K562 (cell line): ENCODE measurements around the gene PPA1. TPM values are rescaled to one million over a fixed set of nuclear protein-coding genes. Genes with fewer than 3 reads are reported as not detected.

Source experiments
- CBFB ChIP-seq: sonication (generic); formaldehyde crosslinking; IDR thresholded peaks from 2 replicates; pipeline ENCODE4 v1.4.0; 2020; ENCODE audit warnings: mild to moderate bottlenecking, missing genetic modification reagents
- CREBBP ChIP-seq: IDR thresholded peaks from one replicate; pipeline ENCODE4 v1.6.1; 2012; ENCODE audit warnings: low read depth, mild to moderate bottlenecking, control low read depth, inconsistent platforms, low read length
- CXXC5 ChIP-seq: fragments of 250-450 bp; sonication (Bioruptor Pico); IDR thresholded peaks from 2 replicates; pipeline ENCODE4 v1.8.0; 2022; ENCODE audit warnings: inconsistent platforms, mild to moderate bottlenecking, moderate library complexity
- DMBX1 ChIP-seq: fragments of 250-450 bp; sonication (Bioruptor Pico); IDR thresholded peaks from 2 replicates; pipeline ENCODE4 v1.8.0; 2022; ENCODE audit warnings: inconsistent platforms, mild to moderate bottlenecking, moderate library complexity, borderline replicate concordance
- ETS1 ChIP-seq: conservative IDR thresholded peaks from 2 replicates; pipeline ENCODE4 v1.6.1; 2011; ENCODE audit warnings: low read depth, mild to moderate bottlenecking, low read length; ENCODE audit not compliant: control insufficient read depth
- GATAD2B ChIP-seq: fragments of 450-650 bp; IDR thresholded peaks from 2 replicates; pipeline ENCODE4 v1.6.1; 2017; ENCODE audit warnings: mild to moderate bottlenecking, borderline replicate concordance
- HSF4 ChIP-seq: fragments of 250-450 bp; sonication (Bioruptor Pico); IDR thresholded peaks from 2 replicates; pipeline ENCODE4 v2.1.2; 2022; ENCODE audit warnings: mild to moderate bottlenecking, moderate library complexity, borderline replicate concordance
- ID3 ChIP-seq, 2 experiments: fragments of 250-450 bp in 1 of 2; fragments of 450-650 bp in 1 of 2; sonication (Bioruptor Pico) in 1 of 2; IDR thresholded peaks; 2 replicates each; pipeline versions ENCODE4 v1.6.1 to v1.8.0; 2016 to 2021; ENCODE audit warnings: mild to moderate bottlenecking in 2 of 2, moderate library complexity in 2 of 2, missing compliant biosample characterization in 1 of 2, missing genetic modification characterization in 1 of 2
- NCOA1 ChIP-seq: fragments of 450-650 bp; IDR thresholded peaks from 2 replicates; pipeline ENCODE4 v1.6.1; 2016; ENCODE audit warnings: low read depth
- NR2F6 ChIP-seq: fragments of 450-650 bp; formaldehyde crosslinking; IDR thresholded peaks from 2 replicates; pipeline ENCODE4 v1.4.0; 2020; ENCODE audit warnings: mild to moderate bottlenecking
- POLR2A ChIP-seq: fragments of 450-650 bp; conservative IDR thresholded peaks from 2 replicates; pipeline ENCODE4 v1.6.1; 2016
- PURB ChIP-seq: sonication (generic); formaldehyde crosslinking; IDR thresholded peaks from 2 replicates; pipeline ENCODE4 v1.9.0; 2021; ENCODE audit warnings: low read depth, mild to moderate bottlenecking, missing genetic modification reagents
- RBM14 ChIP-seq: fragments of 200-400 bp; formaldehyde crosslinking; IDR thresholded peaks from 2 replicates; pipeline ENCODE4 v1.6.1; 2018; ENCODE audit warnings: low read depth, mild to moderate bottlenecking, low read length, moderate library complexity, borderline replicate concordance; ENCODE audit not compliant: insufficient read depth
- SMAD2 ChIP-seq: fragments of 150-350 bp; IDR thresholded peaks from 2 replicates; pipeline ENCODE4 v1.6.1; 2014; ENCODE audit warnings: low read depth, mild to moderate bottlenecking, low read length
- SREBF1 ChIP-seq: fragments of 150-350 bp; IDR thresholded peaks from 2 replicates; pipeline ENCODE4 v1.6.1; 2014; ENCODE audit warnings: antibody characterized with exemption, low read depth, low read length, borderline replicate concordance
- TEAD4 ChIP-seq, 2 experiments: sonication (generic) in 1 of 2; formaldehyde crosslinking in 1 of 2; IDR thresholded peaks; 2 replicates each; pipeline versions ENCODE4 v1.6.1 to v1.8.0; 2012 to 2022; ENCODE audit warnings: borderline replicate concordance in 1 of 2, inconsistent platforms in 1 of 2, low read length in 1 of 2, mild to moderate bottlenecking in 1 of 2, missing genetic modification reagents in 1 of 2
- ZBED1 ChIP-seq: IDR thresholded peaks from 2 replicates; pipeline ENCODE4 v1.6.1; 2014
- ZBTB2 ChIP-seq: fragments of 450-650 bp; IDR thresholded peaks from 2 replicates; pipeline ENCODE4 v1.6.1; 2016; ENCODE audit warnings: antibody characterized with exemption
- ZNF175 ChIP-seq: fragments of 200-800 bp; sonication (Bioruptor generic); IDR thresholded peaks from 2 replicates; pipeline ENCODE4 v1.6.1; 2016; ENCODE audit warnings: low read depth, mild to moderate bottlenecking, missing genetic modification characterization, missing compliant biosample characterization
- ZNF766 ChIP-seq: fragments of 200-800 bp; sonication (Bioruptor generic); conservative IDR thresholded peaks from 2 replicates; pipeline ENCODE4 v1.6.1; 2016; ENCODE audit warnings: missing genetic modification characterization, missing compliant biosample characterization
- polyA plus RNA-seq, 8 experiments: library from polyadenylated mRNA; depleted of rRNA in 4 of 8; stranded (reverse) in 5 of 8; unstranded in 3 of 8; fragments of >200 nt; fragmentation: Nextera tagmentation in 2 of 8; fragmentation: Illumina TruSeq in 1 of 8; extraction: Ambion mirVana in 2 of 8; extraction: Trizol in 1 of 8; gene quantifications; 2 replicates each; pipeline versions ENCODE4 v1.2.1 to v1.2.3, GENCODE V29; 2011 to 2014; ENCODE audit warnings: inconsistent platforms in 1 of 8, missing spikeins in 1 of 8
- total RNA-seq, 7 experiments: library from RNA; depleted of rRNA in 6 of 7; stranded (reverse); fragments of >200 nt in 6 of 7; fragmentation: Illumina TruSeq in 2 of 7; extraction: Trizol in 2 of 7; gene quantifications; 2 replicates each; pipeline versions ENCODE4 v1.2.1 to v1.2.3, GENCODE V29; 2011 to 2021; ENCODE audit warnings: low replicate concordance in 1 of 7
- TF ChIP-seq, protein P1 (sequence below), 2 experiments: IDR thresholded peaks; 2 replicates each; pipeline ENCODE4 v1.6.1; 2012; ENCODE audit warnings: improper control_type of control experiment in 2 of 2, low read depth in 2 of 2, low read length in 2 of 2, borderline replicate concordance in 1 of 2

PPA1 gene
- total and polyA plus RNA-seq, 9 of the 15 experiments (the other 6 are each of a cell fraction or from before 2014, with no cell fraction given), result 301 to 635 (median 471) TPM

DNA sequence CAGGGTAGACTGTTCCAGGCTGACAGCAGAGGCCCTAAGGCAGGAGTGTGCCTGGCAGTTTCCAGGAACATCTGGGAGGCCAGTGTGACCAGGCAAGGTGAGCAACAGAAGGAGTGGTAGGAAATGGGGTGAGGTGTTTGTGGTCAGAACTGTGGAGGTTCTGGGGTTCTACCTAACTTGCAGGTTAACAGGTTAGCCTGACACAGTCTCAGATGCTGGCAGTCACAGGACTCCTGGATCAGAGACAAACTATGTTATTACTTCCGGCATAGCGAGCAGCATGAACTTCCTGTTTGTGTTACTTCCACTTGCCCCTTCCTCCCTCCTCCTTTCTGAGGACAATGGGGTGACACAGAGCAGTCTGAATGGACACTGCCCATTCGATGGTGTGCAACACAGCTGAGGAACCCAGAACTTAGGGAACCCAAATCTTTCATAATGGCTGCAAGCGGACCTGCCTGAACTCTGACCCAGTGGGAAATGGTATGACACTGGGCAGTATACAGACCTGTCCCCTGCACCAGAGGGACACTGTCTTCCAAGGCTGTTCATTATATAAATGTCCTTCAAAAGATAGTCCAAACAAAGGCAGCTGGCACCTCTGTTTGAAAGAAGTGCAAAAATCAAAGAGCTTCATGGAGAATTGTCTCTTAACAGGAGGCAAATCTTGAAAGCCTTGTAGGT lies 59.0 kb downstream of the PPA1 start (continued):
- TF ChIP-seq ID3 (CRISPR knock-in tag; IDR thresholded peaks at IDR 0.05) (no peak), ID3 (tag; IDR thresholded peaks at IDR 0.05) (0 out of 2 replicates have a peak, but pooled peaks have one; percentile 27), RBM14 (no peak), ZBED1 (no peak), ZNF766 (CRISPR knock-in tag) (peak; percentile 53), HSF4 (no peak), TEAD4 (IDR thresholded peaks at IDR 0.05; ENCODE audit: low read length) (no peak), TEAD4 (CRISPR knock-in tag; IDR thresholded peaks at IDR 0.05; ENCODE audit: borderline replicate concordance) (no peak), NCOA1 (0 out of 2 replicates have a peak, but pooled peaks have one; percentile 23), POLR2A (no peak), GATAD2B (no peak), ZBTB2 (no peak), SREBF1 (no peak), CBFB (CRISPR knock-in tag) (0 out of 2 replicates have a peak, but pooled peaks have one; percentile 61), CXXC5 (CRISPR knock-in tag) (0 out of 2 replicates have a peak, but pooled peaks have one; percentile 30), SMAD2 (no peak), ETS1 (no peak; the same call in 1 of the 2 replicates), NR2F6 (no peak), ZNF175 (CRISPR knock-in tag) (no peak), CREBBP (no peak), DMBX1 (CRISPR knock-in tag) (peak; percentile 52; the same call in 1 of the 2 replicates), PURB (CRISPR knock-in tag) (no peak)
- TF ChIP-seq, protein P1, sequence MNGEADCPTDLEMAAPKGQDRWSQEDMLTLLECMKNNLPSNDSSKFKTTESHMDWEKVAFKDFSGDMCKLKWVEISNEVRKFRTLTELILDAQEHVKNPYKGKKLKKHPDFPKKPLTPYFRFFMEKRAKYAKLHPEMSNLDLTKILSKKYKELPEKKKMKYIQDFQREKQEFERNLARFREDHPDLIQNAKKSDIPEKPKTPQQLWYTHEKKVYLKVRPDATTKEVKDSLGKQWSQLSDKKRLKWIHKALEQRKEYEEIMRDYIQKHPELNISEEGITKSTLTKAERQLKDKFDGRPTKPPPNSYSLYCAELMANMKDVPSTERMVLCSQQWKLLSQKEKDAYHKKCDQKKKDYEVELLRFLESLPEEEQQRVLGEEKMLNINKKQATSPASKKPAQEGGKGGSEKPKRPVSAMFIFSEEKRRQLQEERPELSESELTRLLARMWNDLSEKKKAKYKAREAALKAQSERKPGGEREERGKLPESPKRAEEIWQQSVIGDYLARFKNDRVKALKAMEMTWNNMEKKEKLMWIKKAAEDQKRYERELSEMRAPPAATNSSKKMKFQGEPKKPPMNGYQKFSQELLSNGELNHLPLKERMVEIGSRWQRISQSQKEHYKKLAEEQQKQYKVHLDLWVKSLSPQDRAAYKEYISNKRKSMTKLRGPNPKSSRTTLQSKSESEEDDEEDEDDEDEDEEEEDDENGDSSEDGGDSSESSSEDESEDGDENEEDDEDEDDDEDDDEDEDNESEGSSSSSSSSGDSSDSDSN (IDR thresholded peaks at IDR 0.05; ENCODE audit: borderline replicate concordance in 1 of 2, low read depth in 2 of 2, low read length in 2 of 2), result no peak
